GM18507 (cell line): ENCODE measurements around the gene LRRC7.

Source experiments
- DNase-seq: peaks from one replicate; pipeline ENCODE4 v3.0.0; 2011; ENCODE audit warnings: low read depth; ENCODE audit not compliant: insufficient read length; ENCODE audit errors: extremely low spot score
- FAIRE-seq: peaks from 2 replicates; lab custom pipeline; 2011; peaks lifted over from hg19 to GRCh38; lab: Jason Lieb, UNC

LRRC7 gene

GRCh38 chr1:69585666-69586065 lies 17.9 kb downstream of the LRRC7 start:
- no peak for FAIRE-seq
- no peak for DNase-seq

GRCh38 chr1:69587391-69587790 lies 19.7 kb downstream of the LRRC7 start:
- DNase-seq, result no peak
- FAIRE-seq, result no peak

- FAIRE-seq (no peak), DNase-seq (no peak)
Measured at GRCh38 chr1:69589799-69590198, 22.1 kb downstream of the LRRC7 start.

DNA sequence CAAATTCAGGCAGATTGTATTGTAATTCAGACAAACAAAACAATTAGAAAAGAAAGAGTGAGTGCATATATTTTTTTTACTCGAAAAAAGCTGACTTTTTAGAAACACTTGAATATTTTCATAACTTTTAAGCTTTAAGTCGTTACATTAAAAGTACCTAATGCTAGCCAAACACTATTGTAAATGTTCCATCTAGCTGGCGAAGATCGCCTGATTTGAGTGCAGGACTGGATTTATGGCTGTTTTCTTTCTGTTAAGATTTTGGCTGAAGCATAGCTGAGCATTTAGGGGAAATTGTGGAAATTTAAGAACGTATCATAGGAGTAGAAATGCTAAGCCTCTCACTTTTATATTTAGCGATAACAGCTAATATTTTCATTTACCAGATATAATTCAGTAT lies 24.6 kb downstream of the LRRC7 start:
- no peak for FAIRE-seq

DNA sequence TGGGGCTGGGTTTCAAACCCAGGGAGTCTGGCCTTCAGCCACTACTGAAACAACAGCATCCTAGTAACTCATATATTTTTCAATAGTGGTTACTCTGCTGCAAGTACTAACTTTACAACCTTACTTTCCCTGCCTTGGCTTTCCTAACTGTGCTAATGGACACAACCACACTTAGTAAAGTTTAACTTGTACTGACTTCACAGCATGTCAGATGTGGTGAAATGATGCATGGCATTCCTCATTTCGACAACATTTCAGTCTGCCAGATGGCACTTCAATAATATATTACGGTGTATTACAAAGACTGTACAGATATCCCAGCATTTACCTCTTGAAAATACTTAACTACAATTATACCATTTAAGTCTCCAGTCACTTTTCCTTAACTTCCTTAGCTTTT lies 27.8 kb downstream of the LRRC7 start:
- FAIRE-seq (no peak), DNase-seq (no peak)

More for the DNA sequence above, 24.6 kb downstream of the LRRC7 start:
- no peak for DNase-seq

DNA sequence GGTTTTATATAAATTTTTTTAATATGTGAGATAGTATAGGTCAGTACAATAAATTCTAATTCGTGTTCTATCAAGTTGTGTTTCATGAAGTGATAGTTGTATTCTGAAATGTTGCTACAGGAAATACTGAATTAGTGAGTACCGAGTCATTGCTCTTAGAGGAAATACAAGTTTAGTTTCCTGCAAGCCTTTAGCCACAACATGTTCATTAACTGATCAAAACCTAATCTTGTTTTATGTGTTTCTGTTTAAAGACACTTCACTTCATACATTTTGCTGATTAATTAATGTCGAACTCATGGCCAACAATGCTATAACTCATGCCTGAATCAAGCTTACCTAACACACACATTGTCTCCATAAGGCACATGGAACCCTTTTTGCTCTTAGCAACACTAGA lies 43.6 kb downstream of the LRRC7 start:
- no peak for DNase-seq
- no peak for FAIRE-seq

GRCh38 chr1:69613414-69613813 lies 45.7 kb downstream of the LRRC7 start:
- no peak for FAIRE-seq

DNA sequence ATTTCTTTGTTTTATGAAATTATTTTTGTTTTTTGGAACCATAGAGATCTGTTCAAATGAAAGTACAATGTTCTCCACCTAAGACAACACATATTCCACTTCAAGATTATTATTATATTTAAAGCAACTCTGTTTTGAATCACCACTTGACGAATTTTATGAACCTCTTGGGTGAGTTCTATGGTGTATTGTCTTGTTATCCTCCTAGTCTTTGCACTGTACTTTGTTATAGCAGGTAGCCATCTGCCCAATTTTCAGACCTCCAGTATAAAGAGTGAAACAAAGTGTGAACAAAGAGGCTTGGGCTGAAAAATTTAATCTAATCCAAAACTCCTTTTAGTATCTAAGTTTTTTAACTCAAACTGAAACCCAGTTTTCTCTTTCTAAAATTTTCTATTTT lies 71.0 kb downstream of the LRRC7 start:
- DNase-seq, result no peak
- no peak for FAIRE-seq

More at GRCh38 chr1:69613414-69613813, 45.7 kb downstream of the LRRC7 start:
- DNase-seq, result no peak

DNA sequence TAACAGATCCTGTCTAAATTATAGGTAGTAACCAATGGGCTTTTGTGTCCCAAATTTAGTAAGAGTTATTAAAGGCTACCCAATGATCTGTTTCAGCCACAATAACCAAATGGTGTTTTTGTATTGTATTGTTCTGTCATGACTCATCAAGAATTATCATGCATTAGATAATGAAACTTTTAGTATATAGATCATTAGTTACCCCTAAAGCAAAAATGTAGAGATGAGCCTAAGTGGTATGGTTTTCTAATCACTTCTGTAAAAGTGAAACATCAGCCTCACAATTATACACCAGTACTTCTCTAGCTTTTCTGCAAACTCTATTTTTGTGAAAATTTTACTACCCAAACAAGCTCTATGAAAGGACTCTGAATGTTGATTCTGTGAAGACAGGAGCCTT lies 71.4 kb downstream of the LRRC7 start:
- no peak for FAIRE-seq

GRCh38 chr1:69643266-69643665 lies 75.5 kb downstream of the LRRC7 start:
- FAIRE-seq (no peak), DNase-seq (no peak)

More for the DNA sequence above, 71.4 kb downstream of the LRRC7 start:
- DNase-seq, result no peak

- DNase-seq, result no peak
- FAIRE-seq, result no peak
Measured at GRCh38 chr1:69645477-69645876, 77.8 kb downstream of the LRRC7 start.

- FAIRE-seq, result no peak
- DNase-seq, result no peak
Measured at GRCh38 chr1:69648486-69648885, 80.8 kb downstream of the LRRC7 start.

DNA sequence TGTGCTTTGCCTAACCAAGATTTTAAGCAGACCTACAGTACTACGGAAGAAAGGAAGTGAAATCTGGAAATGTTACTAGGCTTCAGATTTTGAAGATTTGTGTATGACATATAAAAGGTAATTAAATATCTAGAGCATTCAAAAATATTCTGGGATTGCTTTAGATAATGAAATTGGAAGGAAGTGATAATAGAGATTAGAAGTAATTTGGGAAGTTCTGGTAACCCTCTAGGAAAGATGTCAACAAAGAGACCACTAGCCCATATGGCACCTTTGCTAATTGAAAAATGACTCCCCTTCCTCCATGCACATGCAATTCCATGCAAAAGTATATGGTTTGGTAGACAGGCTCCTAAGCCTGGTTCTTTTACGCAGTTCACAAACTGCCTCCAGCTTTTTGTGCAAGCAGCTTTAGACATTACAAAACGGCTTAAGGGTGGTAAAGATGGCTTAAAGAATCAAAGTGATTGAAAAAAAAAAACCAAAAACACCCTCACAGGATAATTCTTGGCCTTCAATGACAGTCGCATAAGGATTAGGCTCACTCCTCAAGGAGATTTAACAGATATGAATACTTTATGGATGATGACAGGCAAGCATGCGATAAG lies 81.8 kb downstream of the LRRC7 start:
- FAIRE-seq, result no peak

GRCh38 chr1:69650779-69651178 lies 83.1 kb downstream of the LRRC7 start:
- DNase-seq, result no peak
- FAIRE-seq, result no peak

More for the DNA sequence above, 81.8 kb downstream of the LRRC7 start:
- DNase-seq, result no peak

DNA sequence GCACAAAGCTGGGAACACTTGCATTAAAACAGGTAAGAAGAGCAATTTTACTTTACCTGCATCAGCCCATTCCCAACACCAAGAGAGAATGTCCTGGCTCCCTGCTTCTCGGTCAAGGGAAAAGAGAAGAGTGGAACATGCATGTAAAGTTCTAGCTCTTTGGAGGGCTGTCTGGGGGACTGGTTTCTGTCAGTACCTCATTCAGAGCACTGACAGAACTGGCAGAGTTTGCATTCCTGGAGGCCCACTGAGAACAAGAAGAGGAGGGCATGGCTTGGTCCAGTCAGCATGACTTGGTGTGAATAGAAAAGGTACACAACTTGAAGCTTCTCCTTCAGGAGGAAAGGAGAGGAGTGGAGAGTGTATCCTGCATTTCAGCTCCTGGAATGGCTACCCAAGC lies 83.9 kb downstream of the LRRC7 start:
- FAIRE-seq (no peak), DNase-seq (no peak)

- no peak for DNase-seq
- FAIRE-seq, result no peak
Measured at GRCh38 chr1:69657971-69658370, 90.2 kb downstream of the LRRC7 start.

- no peak for FAIRE-seq
- DNase-seq, result no peak
Measured at GRCh38 chr1:69661686-69662085, 94.0 kb downstream of the LRRC7 start.

DNA sequence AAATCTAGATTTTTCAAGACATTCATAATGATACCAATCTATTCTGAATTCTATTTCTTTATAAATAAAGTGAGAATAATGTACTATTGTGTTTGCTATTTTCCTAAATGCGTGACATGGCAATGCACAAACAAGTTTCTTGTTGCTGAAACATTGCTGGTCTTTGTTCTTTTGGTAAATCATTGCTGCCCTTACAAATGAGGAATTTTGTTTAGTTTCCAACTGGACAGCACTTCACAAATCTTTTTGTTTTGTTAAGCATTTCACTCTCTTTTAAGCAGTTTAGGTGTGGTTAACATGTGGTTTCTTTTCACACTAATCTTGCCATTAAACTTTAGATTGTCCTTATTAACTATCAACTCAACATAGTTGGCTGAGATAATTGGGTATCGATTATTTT lies 94.6 kb downstream of the LRRC7 start:
- FAIRE-seq, result no peak
- DNase-seq, result no peak

DNA sequence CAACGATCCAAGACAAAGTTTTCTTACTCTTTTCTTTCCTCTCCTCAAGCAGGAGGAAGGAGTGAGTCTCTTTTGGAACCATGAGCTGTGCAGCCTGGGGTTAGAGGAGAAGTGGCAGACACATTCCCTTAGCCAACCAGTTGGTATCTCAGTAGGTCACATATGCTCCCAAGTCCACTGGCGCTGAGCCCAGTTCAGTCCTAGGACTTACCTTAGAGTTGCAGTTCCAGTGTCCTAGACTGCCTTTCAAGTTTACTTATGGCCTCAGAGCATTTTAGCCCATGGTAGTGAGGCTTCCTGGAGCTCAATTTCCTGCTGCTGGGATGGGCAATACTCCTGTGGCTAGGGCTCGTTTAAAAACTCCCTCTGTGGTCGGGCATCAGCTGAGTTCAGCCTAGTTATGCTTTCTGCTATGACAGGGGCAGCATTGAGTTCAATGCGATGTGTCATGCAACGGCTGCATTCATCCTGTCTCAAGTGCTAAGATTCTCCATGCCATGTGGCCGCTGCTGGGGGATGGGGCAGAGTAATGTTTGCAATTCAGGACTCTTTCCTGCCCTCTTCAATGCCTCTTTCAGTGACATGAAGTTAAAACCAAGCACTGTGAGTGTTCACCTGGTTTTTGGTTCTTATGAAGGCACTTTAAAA lies 103.8 kb downstream of the LRRC7 start:
- DNase-seq, result no peak
- no peak for FAIRE-seq

GRCh38 chr1:69673321-69673720 lies 105.6 kb downstream of the LRRC7 start:
- DNase-seq, result no peak
- no peak for FAIRE-seq

DNA sequence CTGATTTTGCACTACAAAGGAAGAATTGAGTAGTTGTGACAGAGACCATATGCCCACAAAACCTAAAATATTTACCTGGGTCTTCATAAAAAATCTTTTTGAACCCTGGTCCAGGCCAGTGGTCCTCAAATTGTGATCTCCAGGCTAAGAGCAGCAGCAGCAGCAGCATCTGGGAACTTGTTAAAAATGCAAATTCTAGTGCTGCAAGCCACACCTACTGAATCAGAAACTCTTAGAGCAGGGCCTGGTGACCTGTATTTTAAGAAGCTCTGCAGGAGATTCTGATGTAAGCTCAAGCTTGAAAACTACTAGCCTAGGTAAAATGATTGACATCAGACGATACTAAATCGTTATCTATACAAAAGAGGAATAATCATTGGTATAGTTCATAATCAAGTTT lies 112.2 kb downstream of the LRRC7 start:
- FAIRE-seq, result no peak

More for the DNA sequence above, 112.2 kb downstream of the LRRC7 start:
- no peak for DNase-seq
